LoVo (cell line): Measurements from ENCODE around the gene SCGB1C1.
"Not testable (repeated sequence)": the region's sequence is repeated elsewhere in the genome, so short reads cannot be mapped to it uniquely, and the experiment has no call there.

Experiments
- DNase-seq: peaks from one replicate; pipeline ENCODE4 v3.0.0-alpha.2; 2016; ENCODE audit warnings: low spot score

SCGB1C1 gene

DNA sequence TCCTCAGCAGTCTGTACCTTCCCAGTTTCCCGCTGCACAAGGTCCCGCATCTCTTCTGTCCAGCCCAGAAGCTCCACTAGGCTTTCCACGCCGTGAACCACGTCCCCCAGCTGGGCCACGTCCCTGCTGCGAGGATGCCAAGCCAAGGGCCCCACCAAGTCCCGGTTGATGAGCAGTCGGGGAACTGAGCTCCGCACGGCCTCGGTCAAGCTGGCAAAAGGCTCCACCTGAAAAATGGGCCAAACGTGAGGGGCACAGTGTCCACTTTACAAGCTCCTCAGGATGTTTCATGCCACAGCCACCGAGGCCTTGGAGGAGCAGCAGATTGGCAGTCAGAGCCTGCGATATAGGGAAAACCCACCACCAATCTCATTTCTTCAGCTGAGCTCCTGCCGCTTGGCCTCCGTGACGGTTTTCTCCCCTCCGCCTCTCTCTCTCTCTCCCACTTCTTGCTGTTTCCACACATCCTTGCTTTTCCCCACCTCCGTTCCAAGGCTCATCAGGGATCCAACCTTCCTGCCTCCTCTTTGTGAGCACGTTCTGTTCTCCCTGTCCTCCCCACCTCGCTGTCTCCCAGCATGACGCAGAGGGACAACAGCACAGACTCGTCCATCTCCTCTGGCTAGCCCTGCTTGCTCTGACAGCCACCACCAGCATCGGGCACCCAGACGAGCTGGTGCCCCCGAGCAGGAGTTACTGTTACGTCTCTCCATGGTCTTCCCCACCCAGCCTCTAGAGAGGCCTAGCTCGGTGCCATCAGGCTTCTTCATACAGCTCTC, 26.1 kb downstream of the SCGB1C1 start:
- no peak for DNase-seq

DNA sequence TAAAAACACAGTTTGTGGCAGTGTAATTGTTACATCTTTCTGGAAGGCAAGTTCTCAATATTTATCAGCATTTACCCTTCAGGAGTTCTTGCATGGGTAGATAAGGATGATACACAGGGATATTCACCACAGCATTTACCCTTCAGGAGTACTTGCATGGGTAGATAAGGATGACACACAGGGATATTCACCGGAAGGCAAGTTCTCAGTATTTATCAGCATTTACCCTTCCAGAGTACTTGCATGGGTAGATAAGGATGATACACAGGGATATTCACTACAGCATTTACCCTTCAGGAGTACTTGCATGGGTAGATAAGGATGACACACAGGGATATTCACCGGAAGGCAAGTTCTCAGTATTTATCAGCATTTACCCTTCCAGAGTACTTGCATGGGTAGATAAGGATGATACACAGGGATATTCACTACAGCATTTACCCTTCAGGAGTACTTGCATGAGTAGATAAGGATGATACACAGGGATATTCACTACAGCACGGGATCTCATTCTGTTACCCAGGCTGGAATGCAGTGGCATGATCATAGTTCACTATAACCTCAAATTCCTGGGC, 27.9 kb downstream of the SCGB1C1 start:
- DNase-seq = not testable (repeated sequence)

- no peak for DNase-seq
Observed at GRCh38 chr11:221539-221938, 28.7 kb downstream of the SCGB1C1 start.

GRCh38 chr11:221998-222789, 29.3 kb downstream of the SCGB1C1 start:
- no peak for DNase-seq

DNA sequence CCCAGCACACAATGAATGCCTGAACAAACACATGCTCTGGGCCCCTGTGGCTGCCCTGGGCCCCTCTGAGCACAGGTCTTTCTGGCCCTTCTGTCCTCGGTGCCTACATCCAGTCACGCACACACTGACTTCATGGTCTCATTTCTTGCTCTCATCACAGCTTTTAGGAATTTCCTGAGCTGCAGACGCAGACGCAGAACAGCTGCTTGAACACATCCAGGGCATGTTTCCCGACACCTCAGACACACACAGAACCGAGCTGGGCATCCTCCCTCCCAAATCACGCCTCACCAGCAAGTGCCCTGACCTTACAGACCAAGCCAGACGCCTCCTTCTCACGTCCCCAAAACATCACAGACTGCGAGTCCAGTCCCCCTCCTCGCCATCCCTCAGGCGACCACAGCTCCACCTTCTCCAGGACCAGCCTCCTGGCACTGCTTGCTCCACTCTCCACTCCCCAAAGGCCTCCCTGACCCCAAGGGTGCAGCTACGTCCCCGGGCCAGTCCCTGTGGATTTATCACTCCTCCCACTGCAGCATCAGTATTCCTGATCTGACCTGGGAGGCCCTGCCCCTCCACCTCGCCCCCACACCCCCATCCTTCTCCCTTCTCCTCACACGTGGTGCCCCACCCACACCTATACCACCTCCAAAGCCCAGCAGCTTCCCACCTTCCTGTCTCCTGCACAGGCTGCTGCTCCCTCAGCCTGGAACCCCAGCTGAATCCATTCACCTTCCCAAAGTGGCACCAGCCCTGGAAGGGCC, 30.3 kb downstream of the SCGB1C1 start:
- DNase-seq = no peak

DNA sequence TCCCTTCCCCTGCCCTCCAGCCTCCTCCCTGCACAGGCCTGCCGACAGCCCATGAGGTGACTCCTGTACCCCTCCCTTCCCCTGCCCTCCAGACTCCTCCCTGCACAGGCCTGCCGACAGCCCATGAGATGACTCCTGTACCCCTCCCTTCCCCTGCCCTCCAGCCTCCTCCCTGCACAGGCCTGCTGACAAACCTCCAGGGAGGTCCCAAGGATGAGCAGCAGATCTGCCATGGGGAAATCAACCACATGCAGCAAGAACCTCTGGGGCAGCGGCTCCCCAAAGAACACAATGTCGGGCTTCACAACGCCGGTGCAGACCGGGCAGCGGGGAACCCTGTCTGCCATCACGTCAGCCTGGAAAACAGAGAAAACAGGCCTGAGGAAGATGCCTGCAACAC, 31.0 kb downstream of the SCGB1C1 start:
- no peak for DNase-seq

GRCh38 chr11:224424-224823, 31.5 kb downstream of the SCGB1C1 start:
- no peak for DNase-seq

GRCh38 chr11:225734-226453, 33.0 kb downstream of the SCGB1C1 start:
- no peak for DNase-seq

DNA sequence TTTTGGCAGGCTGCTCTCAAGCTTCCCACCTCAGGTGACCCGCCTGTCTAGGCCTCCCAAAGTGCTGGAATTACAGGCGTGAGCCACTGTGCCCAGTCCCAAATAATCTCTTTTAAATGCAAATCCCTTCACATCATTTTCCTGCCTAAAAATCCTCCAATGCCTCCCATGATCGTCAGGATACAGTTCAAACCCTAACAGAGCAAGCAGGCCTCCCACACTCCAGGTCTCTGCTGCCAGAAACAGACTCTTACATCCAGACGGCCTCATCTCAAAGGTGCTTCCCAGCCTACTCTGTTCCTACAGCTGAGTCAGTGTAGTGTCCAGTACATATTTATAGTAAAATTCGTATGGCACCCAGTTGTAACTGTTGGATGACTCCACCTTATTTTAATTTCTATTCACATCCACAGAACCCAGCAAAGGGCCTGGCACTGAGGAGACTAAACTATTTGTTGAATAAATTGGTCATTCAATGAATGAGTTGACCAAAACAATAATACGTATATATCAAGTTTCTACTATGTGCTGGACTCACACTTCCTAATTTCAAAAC, 35.0 kb downstream of the SCGB1C1 start:
- no peak for DNase-seq

GRCh38 chr11:230431-230830, 37.6 kb downstream of the SCGB1C1 start:
- no peak for DNase-seq

DNA sequence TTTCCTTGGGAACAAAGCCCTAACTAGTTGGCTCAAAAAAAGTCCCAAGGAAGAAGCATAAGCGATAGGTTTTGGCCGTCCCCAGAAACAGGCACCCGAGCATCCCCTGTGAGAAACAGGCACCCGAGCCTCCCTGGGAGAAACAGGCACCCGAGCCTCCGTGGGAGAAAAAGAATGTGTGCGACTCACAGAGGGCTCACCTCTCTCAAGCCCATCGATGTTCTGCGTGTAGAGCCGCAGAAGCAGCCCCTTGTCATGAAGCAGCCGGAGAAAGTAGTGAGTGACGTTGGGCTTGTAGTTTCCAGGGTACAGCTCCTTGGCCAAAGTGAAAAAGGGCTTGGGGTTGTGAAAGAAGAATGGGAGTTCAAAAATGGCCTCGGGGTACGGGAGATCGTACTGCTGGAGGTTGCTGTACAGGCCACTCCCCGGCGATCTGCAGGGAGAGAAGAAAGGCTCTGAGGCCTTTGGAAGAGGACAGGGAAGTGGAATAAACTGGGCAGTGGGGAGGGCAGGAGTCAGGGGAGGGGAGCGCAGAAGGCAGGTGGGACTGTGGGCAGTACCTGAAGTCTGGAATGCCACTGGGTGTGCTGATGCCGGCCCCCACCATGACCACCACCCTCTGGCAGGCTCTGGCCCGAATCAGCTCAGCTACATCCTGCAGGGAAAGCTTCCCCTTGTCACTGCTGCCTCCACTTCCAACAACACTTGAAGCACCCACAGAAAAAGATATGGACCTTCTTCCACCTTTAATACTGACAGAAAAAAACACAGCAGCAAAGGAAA, 40.1 kb downstream of the SCGB1C1 start:
- no peak for DNase-seq

DNA sequence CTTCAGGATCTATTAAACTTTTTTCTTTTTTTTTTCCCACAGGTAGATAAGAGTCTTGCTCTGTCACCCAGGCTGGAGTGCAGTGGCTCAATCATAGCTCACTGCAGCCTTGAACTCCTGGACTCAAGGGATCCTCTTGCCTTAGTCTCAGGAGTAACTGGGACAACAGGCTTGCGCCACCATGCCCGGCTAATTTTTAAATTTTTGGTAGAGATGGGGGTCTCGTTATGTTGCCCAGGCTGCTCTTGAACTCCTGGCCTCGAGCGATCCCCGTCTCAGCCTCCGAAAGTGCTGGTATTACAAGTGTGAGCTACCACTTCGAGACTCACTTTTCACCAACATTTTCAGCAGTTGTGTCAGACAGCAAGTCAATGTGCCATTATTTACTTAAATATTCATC, 42.3 kb downstream of the SCGB1C1 start:
- no peak for DNase-seq

DNA sequence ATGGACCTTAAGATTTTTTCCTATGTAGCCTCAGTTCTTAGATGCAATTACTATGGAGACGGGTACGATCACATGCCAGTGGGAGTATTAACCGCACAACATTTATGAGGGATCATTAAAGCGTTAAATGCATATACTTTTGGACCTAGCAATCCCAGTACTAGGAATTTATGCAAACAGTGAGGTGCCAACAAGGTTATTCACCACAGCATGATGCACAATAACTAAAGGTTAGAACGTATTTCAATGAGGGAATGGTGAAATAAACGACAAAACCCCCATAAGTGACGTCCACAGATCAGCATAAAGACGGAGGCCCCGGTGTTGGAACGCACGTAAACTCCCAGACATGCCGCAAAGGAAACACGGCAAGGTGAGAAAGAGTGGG, 42.7 kb downstream of the SCGB1C1 start:
- DNase-seq = no peak

GRCh38 chr11:235997-236773, 43.3 kb downstream of the SCGB1C1 start, which contains the start of gene SIRT3:
Gene SIRT3, minus strand, starts transcription at chr11:236342. Its CDS starts 14 bp downstream, at chr11:236328.
- DNase-seq = peak; percentile 89

- peak; percentile 81 for DNase-seq
Observed at GRCh38 chr11:236774-237767, 44.2 kb downstream of the SCGB1C1 start, which contains the start of gene PSMD13. Gene PSMD13, plus strand, starts transcription at chr11:236976. Its CDS starts 74 bp downstream, at chr11:237050.

- not testable (repeated sequence) for DNase-seq
Observed at GRCh38 chr11:238346-238745, 45.5 kb downstream of the SCGB1C1 start.

DNA sequence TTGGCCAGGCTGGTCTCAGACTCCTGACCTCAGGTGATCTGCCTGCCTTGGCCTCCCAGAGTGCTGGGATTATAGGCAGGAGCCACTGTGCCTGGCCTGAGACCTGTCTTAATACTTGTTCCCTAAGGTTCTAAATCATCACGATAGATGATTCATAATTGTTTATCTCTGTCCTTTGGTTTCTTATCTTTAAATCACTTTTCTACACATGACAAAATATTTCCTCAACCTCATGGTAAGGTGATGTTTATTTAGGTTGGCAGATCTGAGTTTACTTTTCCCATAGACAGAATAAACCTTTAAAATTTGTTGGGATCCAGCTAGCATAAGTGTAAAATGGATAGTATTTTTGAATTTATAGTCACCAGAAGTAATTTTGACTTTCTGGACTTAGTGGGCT, 47.4 kb downstream of the SCGB1C1 start:
- no peak for DNase-seq

DNA sequence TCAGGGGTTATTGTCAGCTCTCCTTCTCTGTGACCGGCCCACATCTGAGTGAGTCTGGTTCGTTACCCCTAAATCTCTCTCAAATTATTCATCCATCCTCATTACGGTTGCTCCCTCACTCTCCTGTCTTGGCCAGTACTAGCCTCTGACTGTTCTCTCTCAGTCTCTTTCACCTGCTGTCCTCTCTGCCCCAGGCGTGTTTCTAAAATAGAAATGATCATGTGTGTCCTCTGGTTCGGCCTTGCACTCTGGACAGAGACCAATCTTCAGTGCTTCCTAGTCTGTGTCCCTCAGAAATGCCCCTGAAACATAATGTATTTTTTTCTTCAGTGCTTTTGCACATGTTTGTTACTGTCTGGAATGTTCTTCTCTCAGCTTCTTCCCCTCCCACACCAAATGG, 48.8 kb downstream of the SCGB1C1 start:
- no peak for DNase-seq
